ENCODE data around the gene OR5K4.

Gene OR5K4, protein sequence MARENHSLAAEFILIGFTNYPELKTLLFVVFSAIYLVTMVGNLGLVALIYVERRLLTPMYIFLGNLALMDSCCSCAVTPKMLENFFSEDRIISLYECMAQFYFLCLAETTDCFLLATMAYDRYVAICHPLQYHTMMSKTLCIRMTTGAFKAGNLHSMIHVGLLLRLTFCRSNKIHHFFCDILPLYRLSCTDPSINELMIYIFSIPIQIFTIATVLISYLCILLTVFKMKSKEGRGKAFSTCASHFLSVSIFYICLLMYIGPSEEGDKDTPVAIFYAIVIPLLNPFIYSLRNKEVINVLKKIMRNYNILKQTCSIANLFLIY

DNA sequence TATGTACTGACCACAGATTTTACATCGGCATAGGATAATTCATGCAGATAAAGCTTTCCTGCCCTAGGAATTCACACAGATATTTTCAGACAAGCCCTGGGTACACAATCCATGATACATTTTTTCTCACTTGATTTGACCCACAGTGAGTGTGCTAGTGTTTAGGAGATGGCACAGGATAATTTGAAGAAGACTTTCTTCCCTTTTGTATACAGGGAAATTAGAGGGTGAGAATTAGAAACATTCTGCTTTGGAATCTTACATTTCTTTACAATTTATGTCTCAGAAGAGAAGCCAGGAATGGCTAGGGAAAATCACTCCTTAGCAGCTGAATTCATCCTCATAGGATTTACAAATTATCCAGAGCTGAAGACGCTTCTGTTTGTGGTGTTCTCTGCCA lies at the start of gene OR5K4:
Gene OR5K4 (plus strand): TSS at position 301 of the 400 bp plus-strand sequence. CDS start 0 bp downstream, at position 301.
- Histone ChIP-seq H3K4me1 (ENCODE audit: insufficient read depth, poor library complexity, severe bottlenecking) (no peaks in the 10 kb centered on the region), H3K36me3 (ENCODE audit: low read depth) (no peaks in the 10 kb centered on the region), H3K27ac (ENCODE audit: poor library complexity, severe bottlenecking) (no peak within 1 kb of the TSS), H3K9me3 (ENCODE audit: severe bottlenecking) (no peaks in the 10 kb centered on the region), H3K4me3 (ENCODE audit: severe bottlenecking) (no peak within 1 kb of the TSS), H3K27me3 (ENCODE audit: insufficient read depth, poor library complexity, severe bottlenecking) (no peaks in the 10 kb centered on the region)
- TF ChIP-seq, protein P1, sequence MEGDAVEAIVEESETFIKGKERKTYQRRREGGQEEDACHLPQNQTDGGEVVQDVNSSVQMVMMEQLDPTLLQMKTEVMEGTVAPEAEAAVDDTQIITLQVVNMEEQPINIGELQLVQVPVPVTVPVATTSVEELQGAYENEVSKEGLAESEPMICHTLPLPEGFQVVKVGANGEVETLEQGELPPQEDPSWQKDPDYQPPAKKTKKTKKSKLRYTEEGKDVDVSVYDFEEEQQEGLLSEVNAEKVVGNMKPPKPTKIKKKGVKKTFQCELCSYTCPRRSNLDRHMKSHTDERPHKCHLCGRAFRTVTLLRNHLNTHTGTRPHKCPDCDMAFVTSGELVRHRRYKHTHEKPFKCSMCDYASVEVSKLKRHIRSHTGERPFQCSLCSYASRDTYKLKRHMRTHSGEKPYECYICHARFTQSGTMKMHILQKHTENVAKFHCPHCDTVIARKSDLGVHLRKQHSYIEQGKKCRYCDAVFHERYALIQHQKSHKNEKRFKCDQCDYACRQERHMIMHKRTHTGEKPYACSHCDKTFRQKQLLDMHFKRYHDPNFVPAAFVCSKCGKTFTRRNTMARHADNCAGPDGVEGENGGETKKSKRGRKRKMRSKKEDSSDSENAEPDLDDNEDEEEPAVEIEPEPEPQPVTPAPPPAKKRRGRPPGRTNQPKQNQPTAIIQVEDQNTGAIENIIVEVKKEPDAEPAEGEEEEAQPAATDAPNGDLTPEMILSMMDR (IDR thresholded peaks at IDR 0.05; ENCODE audit: poor library complexity, severe bottlenecking) = no peak
- no peak for DNase-seq (ENCODE audit: low spot score)
- no peak for ATAC-seq (ENCODE audit: low read depth)

DNA sequence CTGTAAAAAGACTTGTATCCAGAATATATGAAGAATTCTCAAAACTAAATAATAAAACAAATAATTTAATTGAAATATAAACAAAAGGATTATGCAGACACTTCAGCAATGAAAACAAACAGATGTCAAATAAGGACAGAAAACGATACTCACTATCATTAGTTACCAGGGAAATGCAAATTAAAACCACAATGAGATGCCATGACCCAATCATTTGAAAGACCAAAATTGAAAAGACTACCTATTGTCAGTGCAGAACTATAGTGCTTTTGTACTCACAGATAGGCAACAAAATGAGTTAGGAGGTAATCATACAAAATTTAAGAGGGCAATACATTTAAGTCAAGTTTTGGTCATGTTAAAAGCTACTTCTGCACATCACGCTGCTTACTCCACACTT lies 31.6 kb upstream of the OR5K4 start:
- no peak for DNase-seq (ENCODE audit: low spot score)
- Histone ChIP-seq H3K4me3 (ENCODE audit: severe bottlenecking) (no peak overlapping the region), H3K27ac (ENCODE audit: poor library complexity, severe bottlenecking) (no peak overlapping the region), H3K4me1 (ENCODE audit: insufficient read depth, poor library complexity, severe bottlenecking) (no peaks in the 10 kb centered on the region), H3K9me3 (ENCODE audit: severe bottlenecking) (no peaks in the 10 kb centered on the region), H3K36me3 (ENCODE audit: low read depth) (no peaks in the 10 kb centered on the region), H3K27me3 (ENCODE audit: insufficient read depth, poor library complexity, severe bottlenecking) (no peaks in the 10 kb centered on the region)
- TF ChIP-seq, protein P1 (IDR thresholded peaks at IDR 0.05; ENCODE audit: poor library complexity, severe bottlenecking) = no peak
- no peak for ATAC-seq (ENCODE audit: low read depth)

DNA sequence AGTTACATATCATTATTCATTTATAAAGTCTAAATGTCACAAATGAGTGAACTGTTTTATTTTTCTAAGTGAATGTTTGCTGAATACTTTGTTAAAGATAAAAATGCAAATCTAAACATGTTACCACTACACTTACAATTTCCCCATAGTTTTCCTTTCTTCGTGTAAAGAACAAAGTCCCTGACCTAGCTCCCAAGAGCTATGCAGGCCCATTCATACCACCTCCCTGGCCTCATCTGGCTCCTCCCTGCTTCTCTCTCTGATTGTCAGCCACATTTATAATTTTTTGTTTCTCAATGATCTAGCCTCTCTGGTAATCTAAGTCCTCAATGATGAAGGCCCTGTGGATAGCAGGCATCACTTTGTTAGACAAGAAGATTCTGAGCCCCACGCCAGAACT lies 31.0 kb upstream of the OR5K4 start:
- no peaks in the 10 kb centered on the region for H3K4me1 ChIP-seq (ENCODE audit: insufficient read depth, poor library complexity, severe bottlenecking)
- TF ChIP-seq, protein P1 (IDR thresholded peaks at IDR 0.05; ENCODE audit: poor library complexity, severe bottlenecking) = no peak
- H3K36me3 ChIP-seq (ENCODE audit: low read depth) = no peaks in the 10 kb centered on the region
- DNase-seq (ENCODE audit: low spot score) (no peak), ATAC-seq (ENCODE audit: low read depth) (no peak)
- H3K27me3 ChIP-seq (ENCODE audit: insufficient read depth, poor library complexity, severe bottlenecking) = no peaks in the 10 kb centered on the region
- no peak overlapping the region for H3K27ac ChIP-seq (ENCODE audit: poor library complexity, severe bottlenecking)
- no peak overlapping the region for H3K4me3 ChIP-seq (ENCODE audit: severe bottlenecking)
- no peaks in the 10 kb centered on the region for H3K9me3 ChIP-seq (ENCODE audit: severe bottlenecking)

DNA sequence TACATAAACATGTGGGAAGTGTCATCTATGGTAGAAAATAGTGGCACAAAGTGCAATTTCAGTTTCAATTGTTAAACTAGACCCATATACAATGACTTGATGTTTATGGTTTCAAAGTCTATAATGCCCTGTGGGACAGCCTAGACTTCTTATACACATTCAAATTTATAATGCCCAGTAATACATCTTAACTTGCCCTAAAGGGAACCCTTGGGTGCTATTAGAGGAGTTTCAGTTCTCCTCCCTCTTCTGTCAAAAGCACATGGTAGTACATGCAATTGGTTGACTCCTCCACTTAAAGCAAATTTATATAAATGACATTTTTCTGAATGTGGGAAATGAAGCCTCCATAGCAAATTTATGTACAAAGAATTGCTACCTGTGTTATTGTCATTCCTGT lies 30.2 kb upstream of the OR5K4 start:
- no peaks in the 10 kb centered on the region for H3K27me3 ChIP-seq (ENCODE audit: insufficient read depth, poor library complexity, severe bottlenecking)

DNA sequence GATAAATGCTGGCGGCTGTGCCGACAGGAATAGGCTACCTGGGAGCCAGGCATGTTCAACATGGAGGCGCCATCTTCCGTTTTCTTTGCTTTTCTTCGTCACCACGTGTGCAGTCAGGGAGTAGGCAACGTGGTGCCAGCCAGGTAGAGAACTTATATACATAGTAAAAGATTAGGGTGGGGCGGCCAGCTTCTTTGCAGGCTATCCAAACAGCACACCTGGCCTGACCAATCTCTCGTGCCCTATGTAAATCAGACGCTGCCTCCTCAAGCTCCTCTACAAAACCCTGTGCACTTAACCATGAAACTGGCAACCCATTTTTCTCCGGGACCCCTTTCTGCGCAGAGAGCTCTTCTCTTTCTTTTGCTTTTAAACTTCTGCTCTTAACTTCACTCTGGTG lies 28.6 kb upstream of the OR5K4 start:
- no peaks in the 10 kb centered on the region for H3K36me3 ChIP-seq (ENCODE audit: low read depth)
- no peaks in the 10 kb centered on the region for H3K27me3 ChIP-seq (ENCODE audit: insufficient read depth, poor library complexity, severe bottlenecking)
- no peaks in the 10 kb centered on the region for H3K9me3 ChIP-seq (ENCODE audit: severe bottlenecking)
- no peaks in the 10 kb centered on the region for H3K4me1 ChIP-seq (ENCODE audit: insufficient read depth, poor library complexity, severe bottlenecking)
- no peak overlapping the region for H3K27ac ChIP-seq (ENCODE audit: poor library complexity, severe bottlenecking)
- DNase-seq (ENCODE audit: low spot score) = no peak
- ATAC-seq (ENCODE audit: low read depth) = no peak
- no peak overlapping the region for H3K4me3 ChIP-seq (ENCODE audit: severe bottlenecking)
- TF ChIP-seq, protein P1 (IDR thresholded peaks at IDR 0.05; ENCODE audit: poor library complexity, severe bottlenecking) = no peak

More for the DNA sequence above, 30.2 kb upstream of the OR5K4 start:
- ATAC-seq (ENCODE audit: low read depth) (no peak), DNase-seq (ENCODE audit: low spot score) (no peak)
- Histone ChIP-seq H3K4me1 (ENCODE audit: insufficient read depth, poor library complexity, severe bottlenecking) (no peaks in the 10 kb centered on the region), H3K9me3 (ENCODE audit: severe bottlenecking) (no peaks in the 10 kb centered on the region), H3K4me3 (ENCODE audit: severe bottlenecking) (no peak overlapping the region), H3K36me3 (ENCODE audit: low read depth) (no peaks in the 10 kb centered on the region), H3K27ac (ENCODE audit: poor library complexity, severe bottlenecking) (no peak overlapping the region)
- TF ChIP-seq, protein P1 (IDR thresholded peaks at IDR 0.05; ENCODE audit: poor library complexity, severe bottlenecking) = no peak

Measured in RWPE2 (cell line).